Common myeloid progenitor, CD34-positive (primary cell): Measurements from ENCODE around the gene ATAD1.

Experiments
- CTCF ChIA-PET: fragments of 350-600 bp; sonication (Branson Sonifier 250); formaldehyde crosslinking; loops from one replicate; lab custom pipeline; 2021; ENCODE audit warnings: antibody characterized with exemption; lab: Charles Lee
- POLR2A ChIA-PET: fragments of 350-600 bp; sonication (Branson Sonifier 250); formaldehyde crosslinking; loops from one replicate; lab custom pipeline; 2021; ENCODE audit warnings: antibody characterized with exemption; lab: Charles Lee
- DNase-seq, 3 donors: peaks; one replicate each; pipeline versions ENCODE4 v3.0.0 to v3.0.0-alpha.2; 2013
- H3K27ac ChIP-seq, 2 experiments: 1 replicate in 1 of 2; 2 replicates in 1 of 2; pipeline ENCODE4 v1.7.0; 2013; ENCODE audit warnings: inconsistent platforms in 2 of 2, low read length in 2 of 2, mild to moderate bottlenecking in 2 of 2, low read depth in 1 of 2, moderate library complexity in 1 of 2; ENCODE audit not compliant: severe bottlenecking in 2 of 2, insufficient read depth in 1 of 2, poor library complexity in 1 of 2
- H3K27me3 ChIP-seq, 5 experiments: replicated peaks in 2 of 5; 1 replicate in 3 of 5; 2 replicates in 2 of 5; pipeline versions ENCODE4 v1.6.1 to v1.7.0; 2013; ENCODE audit warnings: low read length in 4 of 5, mild to moderate bottlenecking in 2 of 5, moderate library complexity in 2 of 5, inconsistent platforms in 1 of 5; ENCODE audit not compliant: insufficient read depth in 5 of 5, control insufficient read depth in 4 of 5
- H3K36me3 ChIP-seq, 4 experiments: 1 replicate in 2 of 4; 2 replicates in 2 of 4; pipeline versions ENCODE4 v1.6.1 to v1.7.0; 2013; ENCODE audit warnings: low read length in 3 of 4, control low read depth in 1 of 4, mild to moderate bottlenecking in 1 of 4; ENCODE audit not compliant: control insufficient read depth in 4 of 4, insufficient read depth in 4 of 4
- H3K4me1 ChIP-seq, 4 experiments: 1 replicate in 3 of 4; 2 replicates in 1 of 4; pipeline versions ENCODE4 v1.6.1 to v1.7.1; 2013; ENCODE audit warnings: low read length in 3 of 4, mild to moderate bottlenecking in 3 of 4, control low read depth in 1 of 4, inconsistent platforms in 1 of 4, moderate library complexity in 1 of 4; ENCODE audit not compliant: control insufficient read depth in 4 of 4, insufficient read depth in 4 of 4; ENCODE audit errors: control extremely low read depth in 1 of 4
- H3K4me3 ChIP-seq, 7 experiments: 1 replicate in 4 of 7; 2 replicates in 3 of 7; pipeline versions ENCODE4 v1.5.1 to v1.7.0; 2013; ENCODE audit warnings: mild to moderate bottlenecking in 7 of 7, low read length in 6 of 7, moderate library complexity in 6 of 7, inconsistent platforms in 2 of 7, low read depth in 2 of 7, control low read depth in 1 of 7; ENCODE audit not compliant: insufficient read depth in 4 of 7, control insufficient read depth in 1 of 7; ENCODE audit errors: extremely low read depth in 1 of 7
- H3K9me3 ChIP-seq, 5 experiments: 1 replicate in 4 of 5; 2 replicates in 1 of 5; pipeline versions ENCODE4 v1.6.1 to v1.7.1; 2013; ENCODE audit warnings: low read length in 4 of 5, mild to moderate bottlenecking in 2 of 5, inconsistent platforms in 1 of 5, low read depth in 1 of 5, moderate library complexity in 1 of 5; ENCODE audit not compliant: control insufficient read depth in 4 of 5, insufficient read depth in 2 of 5; ENCODE audit errors: control extremely low read depth in 1 of 5
- WGBS: methylation state at CpG from one replicate; pipeline ENCODE4 v1.1.5; 2013; ENCODE audit not compliant: insufficient coverage; 5-methylcytosine and 5-hydroxymethylcytosine counted together

The ATAD1 gene

DNA sequence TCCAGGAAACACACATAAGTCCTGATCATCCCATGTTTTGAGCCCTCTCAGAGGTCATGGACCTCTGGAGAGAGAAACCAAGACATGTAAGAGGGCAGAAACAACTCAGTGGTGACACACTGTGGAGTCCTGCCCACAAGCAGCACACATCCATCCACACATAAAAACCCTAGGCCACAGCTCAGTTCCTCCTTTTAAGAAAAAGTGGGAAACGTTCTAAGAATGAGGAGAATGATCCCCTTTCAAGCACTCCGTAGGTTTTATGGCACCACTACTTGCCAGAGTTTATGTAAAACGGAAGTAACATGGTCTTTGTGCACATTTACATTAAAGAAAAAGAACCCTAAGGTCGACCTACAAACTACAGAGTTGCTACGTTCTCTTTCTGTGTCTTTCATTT lies 19.9 kb downstream of the ATAD1 start:
- no peaks in the 10 kb centered on the region for H3K27me3 ChIP-seq

GRCh38 chr10:87794285-87794684 lies 23.7 kb downstream of the ATAD1 start:
- DNase-seq = no peak
- Histone ChIP-seq H3K27ac (no peak overlapping the region), H3K4me3 (no peak overlapping the region), H3K4me1 (no peaks in the 10 kb centered on the region), H3K27me3 (no peaks in the 10 kb centered on the region), H3K36me3 (peaks cover 23 to 59% (median 31%) of the 10 kb centered on the region in 4 experiments), H3K9me3 (peaks cover 0 to 3% (median under 1%) of the 10 kb centered on the region in 5 experiments)
- CTCF ChIA-PET = interaction anchor here (1.0 kb wide), 1 partner anchor 21 kb away, joined by 4 read pairs; no protein-coding TSS in a partner anchor
- 100% methylated on average over 1 of the region's 3 CpGs for WGBS
- POLR2A ChIA-PET = no interaction called here

More for the DNA sequence above, 19.9 kb downstream of the ATAD1 start:
- 83% methylated on average over 1 of the region's 5 CpGs for WGBS
- Histone ChIP-seq H3K36me3 (peaks cover 18 to 65% (median 38%) of the 10 kb centered on the region in 4 experiments), H3K27ac (no peak overlapping the region), H3K9me3 (peaks cover 6 to 30% (median 10%) of the 10 kb centered on the region in 5 experiments), H3K4me1 (no peaks in the 10 kb centered on the region), H3K4me3 (no peak overlapping the region)
- POLR2A ChIA-PET = no interaction called here
- no peak for DNase-seq
- CTCF ChIA-PET = no interaction called here

DNA sequence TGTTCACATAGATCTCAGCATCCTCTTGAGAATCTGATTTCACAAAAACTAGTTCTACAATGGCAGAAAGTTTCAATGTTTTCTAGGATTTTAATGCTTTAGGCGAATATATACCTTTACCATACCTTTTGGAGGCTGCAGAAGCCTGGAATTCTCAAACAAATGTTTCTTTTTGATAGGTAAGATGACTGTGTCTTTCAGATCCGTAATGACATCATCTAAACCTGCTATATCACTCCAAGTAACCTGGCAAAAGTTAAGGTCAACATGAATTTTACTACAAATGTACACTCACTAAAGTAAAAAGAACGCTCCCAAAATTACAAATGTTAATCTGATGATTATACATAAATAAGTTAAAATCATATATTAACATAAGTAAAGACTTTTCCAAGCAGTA lies 27.8 kb downstream of the ATAD1 start:
- H3K4me3 ChIP-seq = no peak overlapping the region
- H3K36me3 ChIP-seq = peaks cover 23 to 60% (median 29%) of the 10 kb centered on the region in 4 experiments
- no peaks in the 10 kb centered on the region for H3K9me3 ChIP-seq
- no CpG with 5 or more reads among the region's 3 CpGs for WGBS
- no peak for DNase-seq
- no peaks in the 10 kb centered on the region for H3K4me1 ChIP-seq
- no peaks in the 10 kb centered on the region for H3K27me3 ChIP-seq
- ChIA-PET POLR2A (no interaction called here), CTCF (interaction anchor here (0.6 to 1.0 kb wide), 2 partner anchors 17 to 63 kb away, joined by 3 read pairs; no protein-coding TSS in a partner anchor)
- no peak overlapping the region for H3K27ac ChIP-seq

GRCh38 chr10:87786421-87786820 lies 31.6 kb downstream of the ATAD1 start:
- no peak for DNase-seq
- 97% methylated on average over 4 of the region's 7 CpGs for WGBS
- H3K27ac ChIP-seq = no peak overlapping the region
- H3K4me3 ChIP-seq = no peak overlapping the region
- no peaks in the 10 kb centered on the region for H3K4me1 ChIP-seq
- ChIA-PET POLR2A (no interaction called here), CTCF (interaction anchor here (1.4 kb wide), 1 partner anchor 130 kb away, joined by 3 read pairs; no protein-coding TSS in a partner anchor)
- no peaks in the 10 kb centered on the region for H3K9me3 ChIP-seq
- H3K27me3 ChIP-seq = no peaks in the 10 kb centered on the region
- peaks cover 16 to 63% (median 38%) of the 10 kb centered on the region in 4 experiments for H3K36me3 ChIP-seq

DNA sequence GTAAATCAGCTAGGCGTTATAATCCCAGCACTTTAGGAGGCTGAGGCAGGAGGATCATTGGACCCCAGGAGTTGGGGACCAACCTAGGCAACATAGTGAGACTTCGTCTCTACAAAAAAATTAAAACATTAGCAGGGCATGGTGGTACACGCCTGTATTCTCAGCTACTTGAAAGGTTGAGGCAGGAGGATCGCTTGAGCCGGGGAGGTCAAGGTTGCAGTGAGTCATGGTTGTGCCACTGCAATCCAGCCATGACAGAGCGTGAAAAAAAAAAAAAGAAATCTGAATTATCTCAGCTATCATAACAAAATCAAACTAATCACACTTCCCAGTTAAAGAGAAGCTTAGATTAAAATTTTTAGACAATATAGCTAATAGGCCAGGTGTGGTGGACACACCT lies 35.3 kb downstream of the ATAD1 start:
- H3K27ac ChIP-seq = no peak overlapping the region
- H3K9me3 ChIP-seq = peaks cover 0 to 6% (median 4%) of the 10 kb centered on the region in 5 experiments
- peaks cover 17 to 54% (median 40%) of the 10 kb centered on the region in 4 experiments for H3K36me3 ChIP-seq
- no peaks in the 10 kb centered on the region for H3K27me3 ChIP-seq
- DNase-seq = no peak
- WGBS = 98% methylated on average over 5 of the region's 6 CpGs
- H3K4me3 ChIP-seq = no peak overlapping the region
- H3K4me1 ChIP-seq = no peaks in the 10 kb centered on the region
- POLR2A ChIA-PET = no interaction called here
- CTCF ChIA-PET = interaction anchor here (0.6 to 1.3 kb wide), 6 partner anchors 9 to 244 kb away, joined by 3 to 5 read pairs (median 3); no protein-coding TSS in a partner anchor

GRCh38 chr10:87781545-87781944 lies 36.5 kb downstream of the ATAD1 start:
- H3K9me3 ChIP-seq = peaks cover 0 to 6% (median 4%) of the 10 kb centered on the region in 5 experiments

GRCh38 chr10:87776328-87776727 lies 41.7 kb downstream of the ATAD1 start:
- POLR2A ChIA-PET = no interaction called here
- DNase-seq = no peak
- Histone ChIP-seq H3K4me1 (peaks cover 0 to 9% (median 4%) of the 10 kb centered on the region in 4 experiments), H3K4me3 (no peak overlapping the region), H3K27me3 (no peaks in the 10 kb centered on the region), H3K36me3 (peaks cover 15 to 36% (median 23%) of the 10 kb centered on the region in 4 experiments), H3K9me3 (peaks cover 0 to 6% (median 4%) of the 10 kb centered on the region in 5 experiments), H3K27ac (no peak overlapping the region)
- WGBS = 95% methylated on average over 2 of the region's 6 CpGs
- CTCF ChIA-PET = interaction anchor here (0.6 to 1.2 kb wide), 2 partner anchors 43 to 213 kb away, joined by 3 to 4 read pairs; no protein-coding TSS in a partner anchor

More at GRCh38 chr10:87781545-87781944, 36.5 kb downstream of the ATAD1 start:
- Histone ChIP-seq H3K27ac (no peak overlapping the region), H3K27me3 (no peaks in the 10 kb centered on the region), H3K36me3 (peaks cover 17 to 48% (median 36%) of the 10 kb centered on the region in 4 experiments), H3K4me3 (no peak overlapping the region), H3K4me1 (no peaks in the 10 kb centered on the region)
- ChIA-PET POLR2A (interaction anchor here (0.6 kb wide), 1 partner anchor 27 kb away, joined by 3 read pairs; no protein-coding TSS in a partner anchor), CTCF (no interaction called here)
- DNase-seq = no peak
- no CpG with 5 or more reads among the region's 2 CpGs for WGBS
